Astrocyte (in vitro differentiated cells and primary cell): ENCODE results near the gene AGPS. TPM values are rescaled to one million over a fixed set of nuclear protein-coding genes. Genes with fewer than 3 reads are reported as not detected.

Source experiments
- DNase-seq: peaks from one replicate; pipeline ENCODE4 v3.0.0-alpha.2; 2010; ENCODE audit warnings: low read depth
- FAIRE-seq: peaks from 2 replicates; lab custom pipeline; 2011; peaks lifted over from hg19 to GRCh38; lab: Jason Lieb, UNC
- H2AFZ ChIP-seq: 2 replicates; pipeline ENCODE4 v1.6.0; 2012; ENCODE audit warnings: low read depth, low read length, inconsistent platforms
- H3K27ac ChIP-seq: 2 replicates; pipeline ENCODE4 v1.5.1; 2011; ENCODE audit warnings: low read depth, low read length, inconsistent platforms
- H3K27me3 ChIP-seq: 2 replicates; pipeline ENCODE4 v1.6.0; 2011; ENCODE audit warnings: low read length, inconsistent platforms; ENCODE audit not compliant: insufficient read depth
- H3K36me3 ChIP-seq: 2 replicates; pipeline ENCODE4 v1.5.1; 2011; ENCODE audit warnings: low read length, inconsistent platforms; ENCODE audit not compliant: insufficient read depth
- H3K4me1 ChIP-seq: 2 replicates; pipeline ENCODE4 v1.5.1; 2011; ENCODE audit warnings: low read length, inconsistent platforms; ENCODE audit not compliant: insufficient read depth
- H3K4me2 ChIP-seq: 2 replicates; pipeline ENCODE4 v1.6.0; 2012; ENCODE audit warnings: low read length, inconsistent platforms
- H3K4me3 ChIP-seq: 2 replicates; pipeline ENCODE4 v1.5.1; 2011; ENCODE audit warnings: low read depth, mild to moderate bottlenecking, low read length, inconsistent platforms; ENCODE audit not compliant: insufficient read depth
- H3K79me2 ChIP-seq: 2 replicates; pipeline ENCODE4 v1.6.0; 2012; ENCODE audit warnings: mild to moderate bottlenecking, low read length, inconsistent platforms; ENCODE audit not compliant: insufficient read depth
- H3K9ac ChIP-seq: 2 replicates; pipeline ENCODE4 v1.6.0; 2012; ENCODE audit warnings: mild to moderate bottlenecking, low read length, inconsistent platforms
- H3K9me3 ChIP-seq: 2 replicates; pipeline ENCODE4 v1.5.1; 2012; ENCODE audit warnings: low read depth, mild to moderate bottlenecking, low read length, inconsistent platforms; ENCODE audit not compliant: insufficient read depth
- H4K20me1 ChIP-seq: 2 replicates; pipeline ENCODE4 v1.6.0; 2012; ENCODE audit warnings: low read length, inconsistent platforms; ENCODE audit not compliant: insufficient read depth
- H3K27ac Mint-ChIP-seq: one replicate; pipeline ENCODE4 v1.8.0; 2021; ENCODE audit warnings: mild to moderate bottlenecking, mixed read lengths; ENCODE audit not compliant: unreplicated experiment
- H3K27me3 Mint-ChIP-seq: one replicate; pipeline ENCODE4 v1.8.0; 2021; ENCODE audit warnings: low read depth, mixed read lengths; ENCODE audit not compliant: unreplicated experiment
- H3K36me3 Mint-ChIP-seq: one replicate; pipeline ENCODE4 v1.8.0; 2021; ENCODE audit warnings: low read depth, mixed read lengths; ENCODE audit not compliant: unreplicated experiment
- H3K4me1 Mint-ChIP-seq: one replicate; pipeline ENCODE4 v1.8.0; 2021; ENCODE audit warnings: low read depth, mixed read lengths; ENCODE audit not compliant: unreplicated experiment
- H3K4me3 Mint-ChIP-seq: one replicate; pipeline ENCODE4 v1.8.0; 2021; ENCODE audit warnings: mild to moderate bottlenecking, moderate library complexity, mixed read lengths; ENCODE audit not compliant: unreplicated experiment
- H3K9me3 Mint-ChIP-seq: one replicate; pipeline ENCODE4 v1.8.0; 2021; ENCODE audit warnings: mild to moderate bottlenecking, mixed read lengths; ENCODE audit not compliant: unreplicated experiment
- CTCF ChIP-seq: IDR thresholded peaks from 2 replicates; pipeline ENCODE4 v1.5.1; 2011; ENCODE audit warnings: low read depth, mild to moderate bottlenecking, inconsistent platforms, low read length, moderate library complexity; ENCODE audit not compliant: insufficient read depth
- EZH2 ChIP-seq: IDR thresholded peaks from 2 replicates; pipeline ENCODE4 v1.6.1; 2012; ENCODE audit warnings: mild to moderate bottlenecking, low read length, inconsistent platforms; ENCODE audit not compliant: insufficient read depth
- total RNA-seq: library from RNA; stranded (reverse); gene quantifications from 2 replicates; pipeline ENCODE4 v1.2.1, GENCODE V29; 2021

AGPS gene
- total RNA-seq, 1 donor from 2014 or later, result 66.2 TPM

DNA sequence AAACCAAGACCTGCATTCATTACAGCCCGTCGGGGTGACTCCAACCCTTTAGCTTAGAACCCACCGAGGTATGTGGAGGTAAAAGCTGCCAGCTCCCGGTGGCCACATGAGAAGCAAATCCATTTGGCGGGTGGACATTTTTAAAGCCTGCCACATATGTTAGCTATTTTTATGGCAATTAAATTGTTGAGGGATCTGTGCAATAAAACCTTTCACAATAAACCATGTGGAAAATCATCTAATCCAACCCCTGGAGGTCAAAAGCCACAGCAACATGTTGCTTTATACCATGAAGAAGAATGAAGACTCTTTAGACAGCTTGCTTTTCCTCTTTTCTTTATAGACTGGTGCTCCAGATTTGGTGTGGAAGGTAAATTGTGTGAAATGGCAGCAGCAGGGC is 176.3 kb downstream of the AGPS start:
- Mint-ChIP-seq H3K4me3 (no peak overlapping the region), H3K27ac (no peak overlapping the region), H3K36me3 (no peaks in the 10 kb centered on the region), H3K4me1 (peaks cover 6% of the 10 kb centered on the region), H3K27me3 (peaks cover 7% of the 10 kb centered on the region), H3K9me3 (no peaks in the 10 kb centered on the region)
- Histone ChIP-seq H2AFZ (no peak overlapping the region), H3K4me2 (no peak overlapping the region), H3K27me3 (no peaks in the 10 kb centered on the region), H3K27ac (no peak overlapping the region), H3K9ac (no peak overlapping the region), H3K4me3 (no peak overlapping the region), H3K4me1 (no peaks in the 10 kb centered on the region), H3K9me3 (no peaks in the 10 kb centered on the region), H3K79me2 (no peaks in the 10 kb centered on the region), H3K36me3 (no peaks in the 10 kb centered on the region), H4K20me1 (no peaks in the 10 kb centered on the region)
- no peak for DNase-seq
- no peak for FAIRE-seq
- no peak for TF ChIP-seq CTCF
- TF ChIP-seq EZH2, result no peak

GRCh38 chr2:177572236-177572671 is 179.7 kb downstream of the AGPS start:
- H3K4me1 ChIP-seq, result no peaks in the 10 kb centered on the region
- H3K9me3 Mint-ChIP-seq, result no peaks in the 10 kb centered on the region
- no peak overlapping the region for H3K4me2 ChIP-seq
- H3K27ac ChIP-seq, result no peak overlapping the region
- H3K27ac Mint-ChIP-seq, result peak overlapping the region; percentile 69
- peak; percentile 60 for DNase-seq
- H3K4me3 ChIP-seq, result no peak overlapping the region
- no peak overlapping the region for H3K9ac ChIP-seq
- FAIRE-seq, result no peak
- H3K36me3 ChIP-seq, result no peaks in the 10 kb centered on the region
- H4K20me1 ChIP-seq, result no peaks in the 10 kb centered on the region
- no peaks in the 10 kb centered on the region for H3K79me2 ChIP-seq
- H3K27me3 Mint-ChIP-seq, result peaks cover 7% of the 10 kb centered on the region
- H3K4me3 Mint-ChIP-seq, result no peak overlapping the region
- peaks cover 10% of the 10 kb centered on the region for H3K4me1 Mint-ChIP-seq
- H3K27me3 ChIP-seq, result no peaks in the 10 kb centered on the region
- H3K36me3 Mint-ChIP-seq, result no peaks in the 10 kb centered on the region
- no peak for TF ChIP-seq CTCF
- TF ChIP-seq EZH2, result no peak
- no peak overlapping the region for H2AFZ ChIP-seq
- H3K9me3 ChIP-seq, result no peaks in the 10 kb centered on the region

DNA sequence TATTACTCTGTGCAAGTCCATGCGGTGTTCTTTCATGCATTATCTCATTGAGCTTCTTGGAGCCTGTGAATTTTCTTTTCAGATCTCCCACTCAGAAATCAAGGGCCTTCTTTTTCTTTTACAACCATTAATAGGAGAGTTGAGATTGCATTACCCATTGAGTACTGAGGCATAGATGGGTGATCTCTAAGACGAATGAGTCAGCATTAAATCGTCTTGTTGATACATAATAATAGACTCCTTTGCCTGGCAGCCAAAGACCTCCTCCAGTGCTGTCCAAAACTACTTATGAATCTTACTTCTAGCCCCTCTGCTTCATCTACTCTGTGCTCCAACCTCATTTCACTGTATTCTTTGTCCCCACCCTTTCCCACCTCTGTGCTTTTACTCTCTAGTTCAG is 180.5 kb downstream of the AGPS start:
- FAIRE-seq (no peak), DNase-seq (peak; percentile 52)
- H3K36me3 ChIP-seq, result no peaks in the 10 kb centered on the region
- H3K79me2 ChIP-seq, result no peaks in the 10 kb centered on the region
- Mint-ChIP-seq H3K4me1 (peaks cover 13% of the 10 kb centered on the region), H3K27ac (no peak overlapping the region), H3K27me3 (peaks cover 7% of the 10 kb centered on the region), H3K36me3 (no peaks in the 10 kb centered on the region), H3K4me3 (no peak overlapping the region), H3K9me3 (no peaks in the 10 kb centered on the region)
- H4K20me1 ChIP-seq, result no peaks in the 10 kb centered on the region
- H2AFZ ChIP-seq, result no peak overlapping the region
- no peak for TF ChIP-seq EZH2
- no peaks in the 10 kb centered on the region for H3K4me1 ChIP-seq
- no peak overlapping the region for H3K4me3 ChIP-seq
- no peaks in the 10 kb centered on the region for H3K27me3 ChIP-seq
- no peak overlapping the region for H3K4me2 ChIP-seq
- H3K9ac ChIP-seq, result no peak overlapping the region
- H3K9me3 ChIP-seq, result no peaks in the 10 kb centered on the region
- H3K27ac ChIP-seq, result no peak overlapping the region
